Erythroblast (primary cell): ENCODE data around the gene NFIC.

Source experiments
- GATA1 ChIP-seq: IDR thresholded peaks from 2 replicates; pipeline ENCODE4 v1.6.1; 2011; ENCODE audit warnings: low read depth, mild to moderate bottlenecking, control low read depth, low read length, moderate library complexity
- POLR2A ChIP-seq: IDR thresholded peaks from 2 replicates; pipeline ENCODE4 v1.6.1; 2011; ENCODE audit warnings: mild to moderate bottlenecking, low read length

DNA sequence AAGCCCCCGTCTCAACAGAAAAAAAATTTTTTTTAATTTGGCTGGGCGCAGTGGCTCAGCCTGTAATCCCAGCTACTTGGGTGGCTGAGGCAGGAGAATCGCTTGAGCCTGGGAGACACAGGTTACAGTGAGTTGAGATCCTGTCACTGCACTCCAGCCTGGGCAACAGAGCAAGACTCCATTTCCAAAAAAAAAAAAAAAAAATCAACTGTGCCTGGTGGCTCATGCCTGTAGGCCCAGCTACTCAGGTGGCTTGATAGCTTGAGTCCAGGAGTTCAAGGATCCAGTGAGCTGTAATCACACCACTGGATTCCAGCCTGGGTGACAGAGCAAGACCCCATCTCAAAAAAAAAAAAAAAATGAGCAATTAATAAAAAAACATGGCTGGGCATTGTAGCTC, 135.4 kb downstream of the NFIC start:
- TF ChIP-seq POLR2A (no peak), GATA1 (no peak)
